Hypothalamus (tissue), 51 donors: ENCODE results near the gene AQP10.
"Not testable (repeated sequence)": the region's sequence is repeated elsewhere in the genome, so short reads cannot be mapped to it uniquely, and the experiment has no call there.

Experiments used
- DNase-seq, 51 donors: peaks; one replicate each; lab custom pipeline; 2025; lab: John Stamatoyannopoulos, UW

AQP10 gene

DNA sequence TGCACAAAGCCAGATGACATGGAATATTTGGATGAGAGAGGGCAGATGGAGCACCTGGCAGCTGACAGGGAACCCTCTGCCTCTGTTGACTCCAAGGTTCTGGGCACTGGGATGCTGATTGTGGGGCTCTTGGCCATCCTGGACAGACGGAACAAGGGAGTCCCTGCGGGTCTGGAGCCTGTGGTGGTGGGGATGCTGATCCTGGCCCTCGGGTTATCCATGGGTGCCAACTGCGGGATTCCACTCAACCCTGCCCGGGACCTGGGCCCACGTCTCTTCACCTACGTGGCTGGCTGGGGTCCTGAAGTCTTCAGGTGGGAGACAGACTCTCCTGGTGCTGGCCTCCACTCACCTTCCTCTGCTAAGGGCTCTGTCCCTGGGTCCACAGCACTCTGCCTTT, 2.6 kb downstream of the AQP10 start:
- DNase-seq: no peak

DNA sequence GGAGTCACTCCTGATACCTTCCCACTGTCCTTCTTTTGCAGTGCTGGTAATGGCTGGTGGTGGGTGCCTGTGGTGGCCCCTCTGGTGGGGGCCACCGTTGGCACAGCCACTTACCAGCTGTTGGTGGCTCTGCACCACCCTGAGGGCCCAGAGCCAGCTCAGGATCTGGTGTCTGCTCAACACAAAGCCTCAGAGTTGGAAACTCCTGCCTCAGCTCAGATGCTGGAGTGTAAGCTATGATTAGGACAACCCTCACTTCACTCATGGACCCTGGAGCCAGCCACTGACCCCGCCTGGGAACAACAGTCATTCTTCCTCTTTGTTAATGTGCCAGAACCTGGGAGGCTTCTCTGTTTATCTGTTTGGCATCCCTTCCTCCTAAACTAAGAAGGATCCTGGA, 3.3 kb downstream of the AQP10 start:
- no peak for DNase-seq

DNA sequence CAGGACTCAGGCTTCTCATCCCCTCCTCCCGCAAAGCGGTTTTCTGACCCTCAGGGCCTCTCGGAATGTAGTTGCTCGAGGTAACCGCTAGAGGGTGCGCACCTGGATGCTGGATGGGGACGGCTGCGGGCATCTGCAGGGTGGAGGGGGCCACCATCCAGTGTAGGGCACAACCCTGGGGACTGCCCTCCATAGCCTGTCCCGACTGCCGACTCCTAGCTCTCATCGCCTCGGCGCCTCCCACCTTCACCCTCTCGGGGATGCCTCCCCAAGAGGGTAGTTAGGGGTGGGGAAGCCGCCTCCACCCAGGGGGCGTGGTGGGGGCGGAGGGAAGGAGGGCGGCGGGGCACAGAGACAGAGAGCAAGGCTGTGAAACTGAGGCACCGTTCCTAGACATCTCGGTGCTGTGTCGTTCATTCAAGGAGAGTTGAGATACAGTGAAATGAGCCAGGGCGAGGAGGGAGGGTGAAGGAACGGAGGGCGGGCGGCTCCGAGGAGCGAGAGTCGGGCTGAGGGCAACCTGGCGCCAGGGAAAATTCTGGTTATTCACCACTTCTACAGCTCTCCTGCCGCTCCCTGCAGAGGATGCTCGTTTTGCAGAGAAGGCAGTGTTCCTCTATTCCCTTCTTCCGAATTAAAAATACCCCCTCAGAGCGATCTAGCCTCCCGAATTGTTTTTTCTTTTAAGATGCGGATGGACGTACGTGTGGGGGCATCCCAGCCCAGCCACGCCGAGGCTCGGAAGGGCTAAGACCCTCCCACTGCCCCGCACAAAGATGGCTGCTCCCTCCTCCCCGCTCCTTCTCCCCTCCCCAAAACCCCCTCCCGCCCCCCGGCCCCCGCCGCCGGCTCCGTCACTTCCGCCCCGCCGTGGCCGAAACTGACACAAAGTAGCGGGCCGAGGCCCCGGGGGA, 4.0 kb downstream of the AQP10 start, which contains the start of gene ATP8B2:
Gene ATP8B2, plus strand, starts transcription at position 857 of the 914 bp plus-strand sequence. CDS start 2,617 bp downstream, outside the sequence.
- DNase-seq: peak in 50 of 51 donors; percentile 8 to 84 (median 52)

GRCh38 chr1:154325583-154326545, 5.0 kb downstream of the AQP10 start:
- peak in 41 of 51 donors; percentile 2 to 73 (median 39) for DNase-seq

DNA sequence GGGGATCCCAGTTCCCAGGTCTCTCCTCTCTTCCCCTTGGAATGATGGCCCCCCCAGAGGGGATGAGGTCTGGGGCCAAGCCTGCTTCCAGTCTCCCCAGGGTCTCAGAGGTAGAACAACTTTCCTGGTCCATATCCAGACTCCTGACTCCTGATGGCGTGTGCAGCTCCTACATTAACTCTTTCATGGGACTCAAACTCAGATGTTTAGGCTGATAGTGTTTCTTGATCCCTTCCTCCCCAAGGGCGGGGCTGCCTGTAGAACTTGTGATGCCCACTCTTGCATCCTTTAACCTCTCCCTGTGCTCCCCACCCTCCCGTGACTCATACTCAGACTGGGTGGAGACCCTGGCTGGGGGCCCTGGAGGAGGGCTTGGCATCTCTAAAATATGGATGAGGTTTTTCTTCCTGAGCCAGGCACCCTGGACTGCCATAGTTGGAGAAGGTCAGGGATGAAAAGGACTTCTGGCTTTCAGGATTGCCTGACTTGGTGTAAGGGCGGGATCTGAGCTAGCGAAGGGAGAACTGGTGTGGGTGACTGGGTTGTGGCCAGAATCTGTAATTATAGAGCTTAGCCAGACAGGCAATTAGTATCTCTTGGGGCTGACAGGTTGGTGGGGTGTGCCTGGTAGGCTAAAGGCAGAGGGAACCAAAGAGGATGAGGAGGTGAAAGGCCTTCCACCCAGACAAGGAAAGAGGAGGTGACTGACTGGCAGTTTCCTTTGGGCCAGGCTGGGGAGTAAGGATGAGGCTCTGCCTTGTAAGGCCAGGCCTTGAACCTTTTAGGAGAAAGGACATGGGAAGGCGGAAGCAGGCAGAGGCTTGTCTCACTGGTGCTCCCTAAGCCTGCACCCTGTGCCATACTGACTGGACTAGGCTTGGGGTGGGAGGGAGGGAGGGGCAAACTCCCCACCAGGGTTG, 5.9 kb downstream of the AQP10 start:
- peak in 5 of 51 donors; percentile 2 to 38 (median 25) for DNase-seq

DNA sequence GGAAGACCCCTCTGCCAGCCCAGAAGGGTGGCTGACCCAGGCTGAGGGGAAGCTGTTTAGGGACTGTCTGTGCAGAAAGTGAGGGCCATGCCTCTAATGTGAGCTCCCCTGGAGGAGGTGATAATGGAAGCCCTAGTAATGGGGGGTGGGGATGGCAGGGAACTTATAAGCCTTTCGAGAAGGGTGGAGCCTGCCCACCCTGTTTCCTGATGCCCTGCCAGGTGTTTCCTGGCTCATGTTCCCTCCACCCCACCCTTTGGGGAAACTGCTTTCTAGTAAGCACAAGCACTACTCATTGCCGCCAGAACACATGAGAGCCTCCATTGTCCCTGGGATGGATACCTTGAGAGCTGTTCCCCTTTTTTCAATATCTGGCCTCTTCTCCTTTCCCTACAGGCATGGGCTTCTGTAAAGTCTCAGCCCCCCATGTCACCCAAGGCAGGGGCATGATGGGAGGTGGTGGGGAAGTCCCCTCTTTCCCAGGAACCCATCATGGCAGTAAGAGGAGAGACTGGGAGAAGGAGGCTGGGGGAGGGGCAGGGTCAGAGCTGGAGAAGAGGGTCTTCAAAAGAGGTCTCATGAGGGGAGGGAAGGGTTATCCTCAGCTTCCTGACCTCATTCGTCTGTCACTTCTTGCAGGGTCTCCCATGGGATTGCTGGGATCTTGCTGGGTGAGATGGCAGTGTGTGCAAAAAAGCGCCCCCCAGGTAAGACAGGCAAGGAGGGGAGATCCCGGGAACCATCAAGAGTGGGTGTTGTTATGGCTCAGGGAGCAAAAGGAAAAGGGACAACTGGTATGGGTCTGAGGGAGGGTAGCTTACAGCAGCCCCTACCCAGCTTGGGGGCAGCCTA, 6.8 kb downstream of the AQP10 start:
- peak in 1 of 51 donors; percentile 34 for DNase-seq

DNA sequence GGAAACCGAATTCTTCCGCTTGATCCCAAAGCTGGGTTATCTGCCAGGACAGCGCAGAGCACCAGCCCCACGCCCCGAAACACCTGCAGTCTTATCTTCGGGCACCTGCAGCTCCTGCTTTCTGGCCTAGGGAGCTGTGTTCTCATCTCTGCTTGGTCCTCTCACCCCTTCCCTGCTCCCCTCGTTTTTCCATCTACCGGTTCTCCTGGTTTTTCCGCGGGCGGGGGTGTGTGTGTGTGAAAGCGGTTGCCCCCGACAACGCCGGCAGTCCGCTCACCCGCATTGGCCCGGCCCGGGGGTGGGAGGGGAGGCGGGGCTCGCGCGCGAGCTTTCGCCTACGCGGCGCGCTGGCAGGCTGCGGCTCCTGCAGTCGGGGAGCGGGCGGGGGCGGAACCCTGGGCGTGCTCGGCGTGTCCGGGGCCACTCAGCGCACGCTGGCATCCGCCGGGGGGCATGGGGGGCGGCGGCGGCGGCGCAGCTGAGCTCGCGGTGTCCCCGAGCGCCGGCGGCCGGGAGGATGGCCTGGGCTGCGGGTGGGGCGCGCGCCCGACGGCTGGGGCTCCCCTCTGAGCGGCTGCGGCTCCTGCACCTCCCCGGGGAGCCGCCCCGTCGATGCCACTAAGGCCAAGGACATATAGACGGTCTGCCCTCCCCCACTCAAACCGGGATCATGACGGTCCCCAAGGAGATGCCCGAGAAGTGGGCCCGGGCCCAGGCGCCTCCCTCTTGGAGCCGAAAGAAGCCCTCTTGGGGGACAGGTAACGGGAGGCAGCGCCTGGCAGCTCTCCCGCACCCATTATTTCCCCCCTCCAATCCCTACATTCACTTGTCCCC, 7.6 kb downstream of the AQP10 start:
- DNase-seq: peak in 49 of 51 donors; percentile 27 to 91 (median 77)

GRCh38 chr1:154329152-154329521, 8.2 kb downstream of the AQP10 start:
- DNase-seq: peak in 4 of 51 donors; percentile 41 to 71 (median 44)

GRCh38 chr1:154329551-154330131, 8.7 kb downstream of the AQP10 start:
- DNase-seq: peak in 19 of 51 donors; percentile 4 to 69 (median 23)

GRCh38 chr1:154330669-154331068, 9.8 kb downstream of the AQP10 start:
- no peak for DNase-seq

GRCh38 chr1:154334079-154335024, 13.5 kb downstream of the AQP10 start:
- no peak for DNase-seq

DNA sequence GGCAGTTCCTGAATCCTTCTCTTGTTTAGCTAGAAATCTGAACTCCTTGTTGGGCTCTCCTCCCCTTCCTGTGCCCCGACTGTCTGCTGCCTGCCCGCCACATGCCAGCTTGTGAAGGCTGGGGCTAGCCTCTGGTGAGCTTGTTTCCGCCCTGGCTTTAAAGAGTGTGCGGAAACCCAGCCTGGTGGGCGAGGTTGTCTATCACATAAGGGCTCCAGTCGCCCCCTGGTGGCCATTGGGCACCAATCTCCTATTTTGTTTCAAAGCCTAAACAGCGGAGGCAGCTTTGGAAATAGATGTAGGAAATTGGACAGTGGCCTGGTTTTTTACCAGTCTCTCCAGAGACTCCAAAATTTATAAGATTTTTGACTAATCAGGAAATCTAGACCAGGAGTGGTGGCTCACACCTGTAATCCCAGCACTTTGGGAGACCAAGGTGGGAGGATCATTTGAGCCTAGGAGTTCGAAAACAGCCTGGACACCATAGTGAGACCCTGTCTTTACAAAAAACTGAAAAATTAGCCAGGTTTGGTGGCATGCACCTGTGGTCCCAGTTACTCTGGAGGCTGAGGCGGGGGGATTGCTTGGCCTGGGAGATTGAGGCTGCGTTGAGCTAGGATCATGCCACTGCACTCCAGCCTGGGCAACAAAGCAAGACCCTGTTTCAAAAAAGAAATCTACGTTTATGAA, 14.3 kb downstream of the AQP10 start:
- peak in 46 of 51 donors; percentile 6 to 80 (median 48) for DNase-seq

DNA sequence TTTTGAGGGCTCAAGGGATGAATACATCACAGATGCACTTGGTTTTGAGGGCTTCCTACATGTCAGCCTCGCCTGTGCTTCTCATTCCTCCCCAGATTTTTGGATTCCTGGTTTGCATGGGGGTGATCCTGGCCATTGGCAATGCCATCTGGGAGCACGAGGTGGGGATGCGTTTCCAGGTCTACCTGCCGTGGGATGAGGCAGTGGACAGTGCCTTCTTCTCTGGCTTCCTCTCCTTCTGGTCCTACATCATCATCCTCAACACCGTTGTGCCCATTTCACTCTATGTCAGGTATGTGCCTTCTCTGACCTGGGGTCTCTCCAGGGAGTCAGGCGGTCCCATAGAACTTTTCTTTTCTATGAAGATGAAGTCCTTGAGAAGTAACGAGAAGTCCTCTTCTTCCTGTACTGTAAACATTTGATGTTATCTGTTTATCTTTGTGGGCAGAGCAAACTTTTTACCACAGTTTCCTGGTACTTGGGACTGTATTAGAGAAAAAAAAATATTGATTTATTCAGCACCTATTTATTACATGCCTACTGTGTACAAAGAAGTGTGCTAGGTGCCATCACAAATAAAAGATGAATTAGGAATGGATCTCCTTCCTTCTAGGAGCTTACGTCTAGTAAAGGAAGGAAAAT, 16.5 kb downstream of the AQP10 start:
- no peak for DNase-seq

DNA sequence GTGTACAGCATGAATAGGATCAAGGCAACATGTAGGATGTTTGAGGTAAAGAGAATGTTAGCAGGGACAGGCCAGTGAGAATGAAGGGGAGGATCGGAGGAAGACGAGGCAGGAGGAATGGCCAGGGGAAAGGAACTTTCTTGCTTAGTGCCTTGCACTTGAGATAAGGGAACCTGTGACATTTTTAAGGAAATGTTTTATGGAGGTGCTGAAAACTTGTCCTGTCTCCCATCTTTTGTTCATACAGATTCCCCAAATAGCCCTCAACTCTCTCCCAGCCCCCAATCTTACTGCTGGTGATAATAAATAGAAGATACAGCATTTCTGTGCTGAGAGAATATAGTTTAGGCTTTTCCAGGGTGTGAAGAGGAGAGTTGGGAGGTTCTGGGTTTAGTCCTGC, 18.0 kb downstream of the AQP10 start:
- no peak for DNase-seq

GRCh38 chr1:154341366-154341765, 20.5 kb downstream of the AQP10 start:
- DNase-seq: not testable (repeated sequence)
